Epithelial cell of proximal tubule (primary cell): ENCODE results near the gene ADAM8. TPM values are rescaled to one million over a fixed set of nuclear protein-coding genes. Genes with fewer than 3 reads are reported as not detected.
"Not testable (repeated sequence)": the region's sequence is repeated elsewhere in the genome, so short reads cannot be mapped to it uniquely, and the experiment has no call there.

Source experiments
- DNase-seq: peaks from one replicate; pipeline ENCODE4 v3.0.0-alpha.2; 2011; ENCODE audit warnings: low read depth
- H3K4me3 ChIP-seq: 2 replicates; pipeline ENCODE4 v1.5.1; 2011; ENCODE audit warnings: low read depth, mild to moderate bottlenecking, low read length
- CTCF ChIP-seq: conservative IDR thresholded peaks from 2 replicates; pipeline ENCODE4 v1.5.1; 2012; ENCODE audit warnings: low read depth, mild to moderate bottlenecking, low read length
- total RNA-seq: library from RNA; depleted of rRNA; stranded (reverse); fragments of >200 nt; gene quantifications from 2 replicates; pipeline ENCODE4 v1.2.3, GENCODE V29; 2015

Gene ADAM8
- total RNA-seq, 1 donor from 2014 or later, result 52.6 TPM

DNA sequence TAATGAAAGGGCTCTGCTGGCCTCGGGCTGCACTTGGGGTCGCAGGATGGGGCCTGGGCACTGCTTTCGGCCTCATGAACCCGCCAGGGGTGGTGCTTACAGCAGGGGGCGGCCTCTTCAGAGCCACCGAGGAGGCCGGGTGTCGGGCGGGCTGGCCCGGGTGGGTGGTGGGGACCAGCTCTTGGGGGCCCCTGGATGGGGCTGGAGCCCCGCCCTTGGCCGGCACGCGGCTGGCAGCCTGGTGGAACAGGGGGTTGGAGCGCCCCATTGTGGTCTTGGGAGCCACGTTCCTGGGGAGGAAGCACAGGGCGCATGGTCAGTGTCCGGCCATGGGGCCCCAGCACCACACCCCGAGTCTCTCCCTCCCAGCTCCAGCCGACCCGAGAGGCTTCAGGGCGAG is 8.8 kb downstream of the ADAM8 start:
- DNase-seq, result no peak
- no peak overlapping the region for H3K4me3 ChIP-seq
- TF ChIP-seq CTCF, result no peak

DNA sequence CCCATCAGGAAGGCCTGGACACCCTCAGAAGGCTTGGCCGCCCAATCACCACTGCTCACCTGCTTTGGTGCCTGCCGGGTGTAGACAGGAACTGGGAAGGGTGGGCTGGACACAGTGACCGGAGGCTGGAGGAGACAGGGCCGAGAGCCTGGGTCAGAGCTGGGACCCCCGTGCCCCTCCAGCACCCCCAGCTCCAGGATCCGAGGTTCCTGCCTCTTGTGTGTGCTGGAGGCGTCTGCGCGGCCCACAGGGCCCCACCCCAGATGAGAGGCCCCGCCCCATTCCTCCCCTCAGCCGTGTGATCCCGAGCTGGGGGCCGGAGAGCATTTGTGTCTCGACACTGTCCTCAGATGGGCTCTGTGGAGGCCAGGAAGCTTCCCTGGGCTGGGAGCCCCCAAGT is 9.4 kb downstream of the ADAM8 start:
- TF ChIP-seq CTCF, result no peak

GRCh38 chr10:133266056-133266795 is 10.4 kb downstream of the ADAM8 start:
- no peak for DNase-seq
- TF ChIP-seq CTCF, result no peak
- H3K4me3 ChIP-seq, result no peak overlapping the region

More for the DNA sequence above, 9.4 kb downstream of the ADAM8 start:
- no peak for DNase-seq
- no peak overlapping the region for H3K4me3 ChIP-seq

DNA sequence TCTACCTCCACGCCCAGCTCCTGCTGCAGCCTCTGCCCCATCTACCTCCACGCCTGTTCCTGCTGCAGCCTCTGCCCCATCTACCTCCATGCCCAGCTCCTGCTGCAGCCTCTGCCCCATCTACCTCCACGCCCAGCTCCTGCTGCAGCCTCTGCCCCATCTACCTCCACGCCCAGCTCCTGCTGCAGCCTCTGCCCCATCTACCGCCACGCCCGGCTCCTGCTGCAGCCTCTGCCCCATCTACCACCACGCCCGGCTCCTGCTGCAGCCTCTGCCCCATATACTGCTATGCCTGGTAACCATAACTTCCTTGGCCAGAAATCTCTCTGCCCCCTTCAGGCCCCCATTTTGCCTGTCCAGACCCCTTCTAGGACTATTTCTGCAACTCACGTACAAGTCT is 11.6 kb downstream of the ADAM8 start:
- not testable (repeated sequence) for H3K4me3 ChIP-seq

GRCh38 chr10:133264461-133264860 is 12.2 kb downstream of the ADAM8 start:
- no peak overlapping the region for H3K4me3 ChIP-seq
- no peak for DNase-seq
- TF ChIP-seq CTCF, result no peak

More for the DNA sequence above, 11.6 kb downstream of the ADAM8 start:
- DNase-seq, result not testable (repeated sequence)

- H3K4me3 ChIP-seq, result no peak overlapping the region
- DNase-seq, result no peak
- TF ChIP-seq CTCF, result no peak
Observed at GRCh38 chr10:133263674-133264073, 13.0 kb downstream of the ADAM8 start.

- no peak overlapping the region for H3K4me3 ChIP-seq
- DNase-seq, result no peak
- no peak for TF ChIP-seq CTCF
Observed at GRCh38 chr10:133262696-133263095, 14.0 kb downstream of the ADAM8 start.
